Spleen (tissue), 11 donors: ENCODE data around the gene PBRM1. TPM values are rescaled to one million over a fixed set of nuclear protein-coding genes. Genes with fewer than 3 reads are reported as not detected.

ENCODE experiments used
- DNase-seq: peaks from one replicate; pipeline ENCODE4 v3.0.0-alpha.2; 2020
- H3K27ac ChIP-seq, 8 donors: fragments of 200-600 bp; sonication (generic) in 7 of 8; 1 replicate in 4 of 8; 2 replicates in 4 of 8; pipeline versions ENCODE4 v1.5.0 to v1.8.0; 2016 to 2021; ENCODE audit warnings: inconsistent platforms in 4 of 8, mild to moderate bottlenecking in 4 of 8, moderate library complexity in 1 of 8
- H3K27me3 ChIP-seq, 7 donors: fragments of 200-600 bp; sonication (generic) in 6 of 7; replicated peaks in 1 of 7; 1 replicate in 4 of 7; 2 replicates in 3 of 7; pipeline versions ENCODE4 v1.5.0 to v1.8.0; 2016 to 2021; ENCODE audit warnings: inconsistent platforms in 3 of 7, mild to moderate bottlenecking in 1 of 7
- H3K36me3 ChIP-seq, 6 donors: fragments of 200-600 bp; sonication (generic) in 5 of 6; 1 replicate in 4 of 6; 2 replicates in 2 of 6; pipeline versions ENCODE4 v1.5.0 to v1.8.0; 2016 to 2021; ENCODE audit warnings: inconsistent platforms in 2 of 6
- H3K4me1 ChIP-seq, 6 donors: fragments of 200-600 bp; sonication (generic) in 5 of 6; 1 replicate in 3 of 6; 2 replicates in 3 of 6; pipeline versions ENCODE4 v1.5.0 to v1.8.0; 2016 to 2021; ENCODE audit warnings: inconsistent platforms in 3 of 6
- H3K4me3 ChIP-seq, 8 donors: fragments of 200-600 bp; sonication (generic) in 7 of 8; 1 replicate in 4 of 8; 2 replicates in 4 of 8; pipeline versions ENCODE4 v1.5.0 to v1.8.0; 2016 to 2021; ENCODE audit warnings: inconsistent platforms in 4 of 8, mild to moderate bottlenecking in 4 of 8, moderate library complexity in 2 of 8
- H3K9me3 ChIP-seq, 8 donors: fragments of 200-600 bp; sonication (generic) in 7 of 8; 1 replicate in 4 of 8; 2 replicates in 4 of 8; pipeline versions ENCODE4 v1.5.0 to v1.8.0; 2016 to 2021; ENCODE audit warnings: inconsistent platforms in 4 of 8
- POLR2A ChIP-seq, 3 donors: fragments of 450-650 bp; IDR thresholded peaks; one replicate each; pipeline ENCODE4 v1.5.1; 2017; ENCODE audit warnings: antibody characterized with exemption in 3 of 3, mild to moderate bottlenecking in 1 of 3
- POLR2AphosphoS5 ChIP-seq, 3 donors: sonication (generic); formaldehyde crosslinking; IDR thresholded peaks; one replicate each; pipeline ENCODE4 v1.5.1; 2017; ENCODE audit warnings: antibody characterized with exemption in 3 of 3
- WGBS, 5 donors: extraction: QIAGEN DNeasy Blood & Tissue Kit in 3 of 5; methylation state at CpG; one replicate each; pipeline versions ENCODE4 v1.1.5 to v1.1.7; 2013 to 2018; 5-methylcytosine and 5-hydroxymethylcytosine counted together
- intact Hi-C: fragments of 100-400 bp; cut with DNase I; formaldehyde crosslinking; loops from one replicate; pipeline ENCODE4 v1.15.0; 2023; ENCODE audit warnings: low total_unique reads
- polyA plus RNA-seq, 3 donors: library from polyadenylated mRNA; stranded (reverse); fragments of 200-250 nt; gene quantifications; one replicate each; pipeline ENCODE4 v1.2.1, GENCODE V29; 2013
- total RNA-seq, 7 donors: library from RNA; depleted of rRNA in 3 of 7; stranded (reverse); fragments of >200 nt in 3 of 7; fragmentation: NEBNext Ultra II Directional in 4 of 7; extraction: Animal tissue kit (Norgen Biotek cat#: 25700) in 4 of 7; gene quantifications; one replicate each; pipeline versions ENCODE4 v1.1.0 to v1.2.1, GENCODE V29; 2016 to 2021
- TF ChIP-seq, protein P1 (sequence below), 11 experiments: fragments of 200-600 bp in 7 of 11; fragments of 450-650 bp in 4 of 11; sonication (generic) in 4 of 11; IDR thresholded peaks in 8 of 11; conservative IDR thresholded peaks in 3 of 11; 1 replicate in 7 of 11; 2 replicates in 4 of 11; pipeline versions ENCODE4 v1.4.0 to v1.8.0; 2016 to 2021; ENCODE audit warnings: antibody characterized with exemption in 11 of 11, inconsistent platforms in 4 of 11, mild to moderate bottlenecking in 1 of 11
- donor health status: healthy with polysubstance abuse.
- donor health status: DM: no; HTN: no; CAD: no; lungs with moderate emphysema.
- donor health status: DM: no; HTN: no; CAD: no.
- donor health status: Bipolar disorder and iron deficiency.
- donor health status: healthy.
- donor health status: DM: no; HTN: no; CAD: no.
- donor health status: DM: yes; HTN: yes; CAD: no.

The PBRM1 gene
- total and polyA plus RNA-seq, 10 donors = 5.7 to 125 (median 69.5) TPM

DNA sequence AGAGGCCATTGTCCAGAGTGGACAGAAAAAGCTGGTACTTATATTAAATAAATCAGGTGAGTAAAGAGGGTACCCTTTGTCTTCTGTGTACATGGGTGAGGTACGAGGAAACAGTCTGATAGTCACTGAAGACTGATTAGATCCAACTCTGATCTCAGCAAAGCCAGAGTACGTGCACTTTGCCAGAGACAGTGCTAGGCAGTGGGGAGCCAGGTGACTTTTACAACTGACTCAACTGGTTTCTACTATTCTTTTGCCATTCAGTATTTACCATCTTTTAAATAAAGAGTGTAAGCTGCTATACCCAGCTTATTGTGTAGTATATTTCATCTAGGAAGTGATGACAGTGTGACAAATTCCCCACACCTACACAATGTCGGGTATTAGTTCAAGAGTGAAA lies 3.4 kb upstream of the PBRM1 start:
- H3K4me3 ChIP-seq = no peak overlapping the region
- intact Hi-C loops = no loop called here
- 82 to 93% (median 88%) methylated on average over 3 of the region's 3 CpGs for WGBS, 5 donors
- no peak overlapping the region for H3K27ac ChIP-seq
- TF ChIP-seq POLR2AphosphoS5 (IDR thresholded peaks at IDR 0.05) = no peak
- TF ChIP-seq, protein P1, sequence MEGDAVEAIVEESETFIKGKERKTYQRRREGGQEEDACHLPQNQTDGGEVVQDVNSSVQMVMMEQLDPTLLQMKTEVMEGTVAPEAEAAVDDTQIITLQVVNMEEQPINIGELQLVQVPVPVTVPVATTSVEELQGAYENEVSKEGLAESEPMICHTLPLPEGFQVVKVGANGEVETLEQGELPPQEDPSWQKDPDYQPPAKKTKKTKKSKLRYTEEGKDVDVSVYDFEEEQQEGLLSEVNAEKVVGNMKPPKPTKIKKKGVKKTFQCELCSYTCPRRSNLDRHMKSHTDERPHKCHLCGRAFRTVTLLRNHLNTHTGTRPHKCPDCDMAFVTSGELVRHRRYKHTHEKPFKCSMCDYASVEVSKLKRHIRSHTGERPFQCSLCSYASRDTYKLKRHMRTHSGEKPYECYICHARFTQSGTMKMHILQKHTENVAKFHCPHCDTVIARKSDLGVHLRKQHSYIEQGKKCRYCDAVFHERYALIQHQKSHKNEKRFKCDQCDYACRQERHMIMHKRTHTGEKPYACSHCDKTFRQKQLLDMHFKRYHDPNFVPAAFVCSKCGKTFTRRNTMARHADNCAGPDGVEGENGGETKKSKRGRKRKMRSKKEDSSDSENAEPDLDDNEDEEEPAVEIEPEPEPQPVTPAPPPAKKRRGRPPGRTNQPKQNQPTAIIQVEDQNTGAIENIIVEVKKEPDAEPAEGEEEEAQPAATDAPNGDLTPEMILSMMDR (IDR thresholded peaks at IDR 0.05 in 8 of 11, conservative IDR thresholded peaks at IDR 0.05 in 3 of 11) = no peak
- no peak for TF ChIP-seq POLR2A (IDR thresholded peaks at IDR 0.05)
- peaks cover 18 to 48% (median 30%) of the 10 kb centered on the region in 6 donors for H3K4me1 ChIP-seq
- H3K36me3 ChIP-seq = peaks cover 6 to 75% (median 69%) of the 10 kb centered on the region in 6 donors
- no peaks in the 10 kb centered on the region for H3K27me3 ChIP-seq
- no peak for DNase-seq
- no peaks in the 10 kb centered on the region for H3K9me3 ChIP-seq

DNA sequence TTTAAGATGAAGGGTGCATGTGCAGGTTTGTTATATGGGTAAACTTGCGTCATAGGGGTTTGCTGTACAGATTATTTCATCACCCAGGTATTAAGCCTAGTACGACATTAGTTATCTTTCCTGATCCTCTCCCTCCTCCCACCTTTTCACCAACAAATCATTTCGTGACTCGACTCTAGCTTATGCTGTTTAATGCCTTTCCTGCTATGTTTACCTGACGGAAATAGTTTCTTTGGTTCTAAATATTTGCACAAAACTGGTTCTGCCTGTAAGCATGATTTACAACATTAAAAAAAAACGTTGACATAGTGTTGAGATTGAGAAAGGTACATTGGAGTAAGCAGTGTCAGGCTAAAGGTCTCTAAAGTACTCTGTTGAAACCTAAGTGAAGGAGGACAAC lies 2.6 kb upstream of the PBRM1 start:
- H3K27ac ChIP-seq = no peak overlapping the region

DNA sequence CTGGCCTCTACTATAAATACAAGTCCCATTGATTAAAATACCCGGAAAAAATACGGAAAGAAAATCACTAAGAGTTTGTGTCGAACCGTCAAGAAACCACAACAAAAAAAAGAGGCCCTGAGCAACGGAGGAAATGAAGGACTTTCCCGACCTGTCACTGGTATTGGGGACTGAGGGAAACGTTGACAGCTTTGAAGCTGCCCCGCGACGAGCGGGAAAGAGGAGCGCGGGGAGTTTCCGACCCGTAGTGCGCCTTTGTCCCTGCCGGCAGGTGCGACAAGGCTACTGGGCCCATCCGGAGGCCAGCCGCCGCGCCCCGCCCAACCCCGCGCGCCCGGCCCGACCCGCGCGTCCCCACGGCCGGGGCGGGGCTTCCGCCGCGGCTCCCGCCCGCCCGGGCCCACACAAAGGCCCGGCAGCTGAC lies 416 bp downstream of the PBRM1 start:
- TF ChIP-seq, protein P1 (IDR thresholded peaks at IDR 0.05 in 8 of 11, conservative IDR thresholded peaks at IDR 0.05 in 3 of 11) = no peak
- peak in 2 of 3 donors; percentile 2 to 10 for TF ChIP-seq POLR2A (IDR thresholded peaks at IDR 0.05)
- TF ChIP-seq POLR2AphosphoS5 (IDR thresholded peaks at IDR 0.05) = no peak
- H3K27me3 ChIP-seq = no peaks in the 10 kb centered on the region
- peak; percentile 95 for DNase-seq
- 0 to 1% (median 1%) methylated on average over 18 to 41 of the region's 41 CpGs for WGBS, 5 donors
- H3K27ac ChIP-seq = peak overlapping the region; percentile 90 to 99 (median 98)
- H3K4me3 ChIP-seq = peak overlapping the region; percentile 71 to 91 (median 80)
- H3K4me1 ChIP-seq = peaks cover 30 to 86% (median 68%) of the 10 kb centered on the region in 6 donors
- H3K9me3 ChIP-seq = no peaks in the 10 kb centered on the region
- H3K36me3 ChIP-seq = peaks cover 6 to 58% (median 32%) of the 10 kb centered on the region in 6 donors
- intact Hi-C loops = no loop called here

More for the DNA sequence above, 2.6 kb upstream of the PBRM1 start:
- no peaks in the 10 kb centered on the region for H3K9me3 ChIP-seq
- TF ChIP-seq POLR2A (IDR thresholded peaks at IDR 0.05) = no peak
- no peak for DNase-seq
- H3K27me3 ChIP-seq = no peaks in the 10 kb centered on the region
- 74 to 91% (median 83%) methylated on average over 6 of the region's 6 CpGs for WGBS, 5 donors
- peaks cover 21 to 57% (median 39%) of the 10 kb centered on the region in 6 donors for H3K4me1 ChIP-seq
- intact Hi-C loops = no loop called here
- H3K36me3 ChIP-seq = peaks cover 6 to 66% (median 61%) of the 10 kb centered on the region in 6 donors
- H3K4me3 ChIP-seq = no peak overlapping the region

DNA sequence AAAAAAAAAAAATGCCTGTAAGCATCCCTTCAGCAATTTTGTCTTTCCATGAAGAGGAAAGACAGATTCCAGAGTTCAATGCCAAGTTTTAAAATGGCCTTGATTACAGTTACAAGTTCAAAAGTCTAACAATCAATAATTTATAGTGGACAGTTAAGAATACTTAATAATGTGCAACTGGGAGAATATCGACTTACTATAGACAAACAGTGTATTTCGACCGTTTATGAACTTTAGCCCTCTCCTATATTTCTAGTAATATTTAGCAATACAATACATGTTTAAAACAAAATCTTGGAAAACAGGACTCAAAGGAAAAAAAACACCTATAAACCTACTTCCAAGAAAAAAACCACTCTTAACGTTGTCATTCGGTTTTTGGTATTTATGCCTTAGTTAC lies 1.5 kb downstream of the PBRM1 start:
- DNase-seq = no peak
- TF ChIP-seq, protein P1 (IDR thresholded peaks at IDR 0.05 in 8 of 11, conservative IDR thresholded peaks at IDR 0.05 in 3 of 11) = no peak
- TF ChIP-seq POLR2AphosphoS5 (IDR thresholded peaks at IDR 0.05) (no peak), POLR2A (IDR thresholded peaks at IDR 0.05) (no peak)
- H3K27ac ChIP-seq = peak overlapping the region in 6 of 8 donors; percentile 13 to 99 (median 98)
- H3K36me3 ChIP-seq = peaks cover 3 to 58% (median 23%) of the 10 kb centered on the region in 6 donors
- H3K4me1 ChIP-seq = peaks cover 30 to 88% (median 74%) of the 10 kb centered on the region in 6 donors
- WGBS, 5 donors = 58 to 81% (median 72%) methylated on average over 5 of the region's 5 CpGs
- H3K4me3 ChIP-seq = peak overlapping the region in 2 of 8 donors; percentile 78 to 82
- intact Hi-C loops = no loop called here
- H3K27me3 ChIP-seq = no peaks in the 10 kb centered on the region
- H3K9me3 ChIP-seq = no peaks in the 10 kb centered on the region
